Endothelial cell of umbilical vein (primary cell): ENCODE results near the gene SDHA. TPM values are rescaled to one million over a fixed set of nuclear protein-coding genes. Genes with fewer than 3 reads are reported as not detected.

Experiments
- BruUV-seq: library from RNA; stranded (reverse); fragments of 400-500 nt; replicated peaks from 2 replicates; lab custom pipeline; 2021; lab: Mats Ljungman, UMichigan
- CTCF ChIA-PET: fragments of 300-600, 350-600 bp; sonication (Branson Sonifier 250); formaldehyde crosslinking; loops from one replicate; lab custom pipeline; 2021; ENCODE audit warnings: antibody characterized with exemption, inconsistent platforms; lab: Charles Lee
- POLR2A ChIA-PET: fragments of 300-600, 350-600 bp; sonication (Branson Sonifier 250); formaldehyde crosslinking; loops from one replicate; lab custom pipeline; 2021; ENCODE audit warnings: antibody characterized with exemption, inconsistent platforms; lab: Charles Lee
- DNase-seq: peaks from one replicate; pipeline ENCODE4 v3.0.0-alpha.2; 2011; ENCODE audit warnings: low read depth, low spot score
- FAIRE-seq: peaks from 2 replicates; lab custom pipeline; 2011; peaks lifted over from hg19 to GRCh38; lab: Jason Lieb, UNC
- H2AFZ ChIP-seq: 2 replicates; pipeline ENCODE4 v1.6.0; 2012; ENCODE audit warnings: low read depth, low read length, control low read depth, inconsistent platforms
- H3K27ac ChIP-seq: 2 replicates; pipeline ENCODE4 v1.5.1; 2011; ENCODE audit warnings: low read depth, mild to moderate bottlenecking, control low read depth, low read length, moderate library complexity; ENCODE audit not compliant: insufficient read depth
- H3K27me3 ChIP-seq, 2 experiments: 2 replicates each; pipeline versions ENCODE4 v1.6.0 to v1.6.1; 2011; ENCODE audit warnings: low read length in 2 of 2, mixed read lengths in 1 of 2; ENCODE audit not compliant: control insufficient read depth in 2 of 2, insufficient read depth in 2 of 2
- H3K36me3 ChIP-seq, 2 experiments: 2 replicates in 1 of 2; 3 replicates in 1 of 2; pipeline ENCODE4 v1.5.1; 2011; ENCODE audit warnings: low read length in 2 of 2, mild to moderate bottlenecking in 1 of 2, moderate library complexity in 1 of 2; ENCODE audit not compliant: control insufficient read depth in 2 of 2, insufficient read depth in 2 of 2; ENCODE audit errors: extremely low read depth in 1 of 2
- H3K4me1 ChIP-seq: 3 replicates; pipeline ENCODE4 v1.5.1; 2011; ENCODE audit warnings: mild to moderate bottlenecking, low read length; ENCODE audit not compliant: control insufficient read depth, insufficient read depth; ENCODE audit errors: extremely low read depth
- H3K4me2 ChIP-seq: 2 replicates; pipeline ENCODE4 v1.6.1; 2011; ENCODE audit warnings: low read length, control low read depth, mixed read lengths; ENCODE audit not compliant: insufficient read depth
- H3K4me3 ChIP-seq, 3 experiments: fragments of 200-600 bp in 1 of 3; sonication (generic), shearing (Covaris generic) in 1 of 3; replicated peaks in 1 of 3; 2 replicates each; pipeline ENCODE4 v1.5.1; 2011 to 2016; ENCODE audit warnings: control low read depth in 3 of 3, low read length in 3 of 3, mild to moderate bottlenecking in 2 of 3, inconsistent platforms in 1 of 3, low read depth in 1 of 3, moderate library complexity in 1 of 3; ENCODE audit not compliant: insufficient read depth in 1 of 3
- H3K79me2 ChIP-seq: 2 replicates; pipeline ENCODE4 v1.6.0; 2012; ENCODE audit warnings: low read length, inconsistent platforms; ENCODE audit not compliant: control insufficient read depth, insufficient read depth
- H3K9ac ChIP-seq: replicated peaks from 2 replicates; pipeline ENCODE3; 2011; ENCODE audit warnings: low read length, control low read depth; ENCODE audit not compliant: insufficient read depth; ENCODE audit errors: extremely low read depth
- H3K9me1 ChIP-seq: replicated peaks from 3 replicates; pipeline ENCODE4 v1.6.0; 2011; ENCODE audit warnings: mild to moderate bottlenecking, low read length; ENCODE audit not compliant: control insufficient read depth, insufficient read depth; ENCODE audit errors: extremely low read depth
- H3K9me3 ChIP-seq: replicated peaks from 2 replicates; pipeline ENCODE4 v1.5.1; 2012; ENCODE audit warnings: low read length, inconsistent platforms; ENCODE audit not compliant: control insufficient read depth, insufficient read depth
- H4K20me1 ChIP-seq: replicated peaks from 2 replicates; pipeline ENCODE3; 2011; ENCODE audit warnings: mild to moderate bottlenecking, low read length; ENCODE audit not compliant: control insufficient read depth, insufficient read depth; ENCODE audit errors: extremely low read depth
- EZH2 ChIP-seq: IDR thresholded peaks from 2 replicates; pipeline ENCODE4 v1.6.1; 2012; ENCODE audit warnings: borderline replicate concordance, low read depth, mild to moderate bottlenecking, moderate library complexity, low read length, inconsistent platforms; ENCODE audit not compliant: severe bottlenecking
- GATA2 ChIP-seq: IDR thresholded peaks from 2 replicates; pipeline ENCODE4 v1.7.0; 2011; ENCODE audit warnings: low read depth, mild to moderate bottlenecking, moderate library complexity, mixed read lengths, low read length; ENCODE audit not compliant: insufficient read length, insufficient read depth
- JUN ChIP-seq: IDR thresholded peaks from 2 replicates; pipeline ENCODE4 v1.6.1; 2011; ENCODE audit warnings: borderline replicate concordance, low read depth; ENCODE audit not compliant: insufficient read length, insufficient read depth
- MAX ChIP-seq: IDR thresholded peaks from 2 replicates; pipeline ENCODE4 v1.6.1; 2011; ENCODE audit not compliant: insufficient read depth, insufficient read length
- POLR2A ChIP-seq: IDR thresholded peaks from 2 replicates; pipeline ENCODE4 v1.6.1; 2012; ENCODE audit warnings: low read depth, mild to moderate bottlenecking, control low read depth, low read length
- POLR2AphosphoS5 ChIP-seq: IDR thresholded peaks from 2 replicates; pipeline ENCODE4 v1.6.1; 2012; ENCODE audit warnings: low read depth, mild to moderate bottlenecking, control low read depth, low read length, moderate library complexity; ENCODE audit not compliant: insufficient read depth
- dilution Hi-C: fragments of 300-500 bp; cut with MboI; formaldehyde crosslinking; loops from one replicate; pipeline ENCODE4 v1.15.0; 2019; ENCODE audit warnings: low sequenced_read_pairs; ENCODE audit not compliant: extremely low pct_ligation_motif_present
- intact Hi-C: fragments of 100-400 bp; cut with micrococcal nuclease; formaldehyde crosslinking; loops from one replicate; pipeline ENCODE4 v1.10.0; 2022
- polyA plus RNA-seq, 4 experiments: library from polyadenylated mRNA; depleted of rRNA in 3 of 4; stranded (reverse) in 3 of 4; unstranded in 1 of 4; fragments of >200 nt; gene quantifications; 2 replicates each; pipeline versions ENCODE4 v1.2.1 to v1.2.3, GENCODE V29; 2011 to 2012; ENCODE audit warnings: missing spikeins in 1 of 4
- total RNA-seq: library from RNA; stranded (reverse); gene quantifications from 2 replicates; pipeline ENCODE4 v1.2.3, GENCODE V29; 2021
- TF ChIP-seq, protein P1 (sequence below), 2 donors: IDR thresholded peaks; 1 replicate in 1 of 2; 2 replicates in 1 of 2; pipeline ENCODE4 v1.5.1; 2011; ENCODE audit warnings: low read length in 2 of 2, mild to moderate bottlenecking in 2 of 2, moderate library complexity in 2 of 2, control low read depth in 1 of 2, inconsistent platforms in 1 of 2, low read depth in 1 of 2; ENCODE audit not compliant: insufficient read depth in 1 of 2; ENCODE audit errors: extremely low read depth in 1 of 2

Gene SDHA
- total and polyA plus RNA-seq, 2 donors (not counting 3 experiments of a cell fraction or from before 2014, with no cell fraction given): 121 to 153 TPM

DNA sequence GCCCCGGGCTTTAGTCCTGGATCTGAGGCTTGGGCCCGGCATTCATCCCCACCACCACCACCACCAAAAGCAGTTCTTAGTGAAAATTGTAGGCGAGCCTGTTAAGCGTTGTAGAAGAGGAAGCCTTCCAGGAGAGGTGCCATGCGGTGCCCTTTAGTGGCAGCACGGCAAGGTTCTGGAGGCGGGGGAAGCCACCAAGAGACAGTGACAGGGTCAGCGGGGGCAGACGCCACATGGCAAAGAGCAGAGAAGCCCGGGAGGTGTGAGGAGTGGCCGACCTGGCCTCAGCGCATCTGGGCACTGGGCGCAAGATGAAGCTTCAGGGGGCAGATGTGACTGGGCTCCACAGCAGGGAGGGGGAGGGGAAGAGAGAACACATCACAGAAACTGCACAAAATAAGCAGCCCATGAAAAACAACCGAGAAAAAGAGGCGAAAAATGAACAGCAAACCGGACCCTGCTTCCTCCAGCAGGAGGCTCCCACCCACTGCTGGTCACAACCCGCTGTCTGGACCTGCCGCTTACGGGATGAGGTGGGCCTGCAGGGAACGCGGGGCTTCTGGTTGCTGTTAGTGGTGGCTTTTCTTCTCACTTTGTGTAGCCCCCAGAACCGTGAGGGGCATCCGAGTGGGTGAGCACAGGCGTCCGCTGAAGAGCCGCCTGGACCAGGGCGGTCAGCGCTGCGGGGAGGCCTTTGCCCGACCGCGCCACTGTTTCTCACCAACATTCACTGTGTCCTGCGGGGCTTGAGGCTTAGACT, 22.5 kb upstream of the SDHA start:
- Histone ChIP-seq H2AFZ (no peak overlapping the region), H3K4me3 (no peak overlapping the region), H3K4me2 (no peak overlapping the region), H3K9me1 (no peaks in the 10 kb centered on the region), H3K79me2 (no peaks in the 10 kb centered on the region), H3K36me3 (no peaks in the 10 kb centered on the region), H3K9me3 (no peaks in the 10 kb centered on the region), H4K20me1 (no peaks in the 10 kb centered on the region), H3K4me1 (no peaks in the 10 kb centered on the region), H3K9ac (no peak overlapping the region), H3K27me3 (peaks cover 3 to 6% of the 10 kb centered on the region in 2 experiments), H3K27ac (no peak overlapping the region)
- TF ChIP-seq POLR2A (no peak), JUN (no peak), GATA2 (no peak), EZH2 (no peak), MAX (no peak), POLR2AphosphoS5 (no peak)
- TF ChIP-seq, protein P1, sequence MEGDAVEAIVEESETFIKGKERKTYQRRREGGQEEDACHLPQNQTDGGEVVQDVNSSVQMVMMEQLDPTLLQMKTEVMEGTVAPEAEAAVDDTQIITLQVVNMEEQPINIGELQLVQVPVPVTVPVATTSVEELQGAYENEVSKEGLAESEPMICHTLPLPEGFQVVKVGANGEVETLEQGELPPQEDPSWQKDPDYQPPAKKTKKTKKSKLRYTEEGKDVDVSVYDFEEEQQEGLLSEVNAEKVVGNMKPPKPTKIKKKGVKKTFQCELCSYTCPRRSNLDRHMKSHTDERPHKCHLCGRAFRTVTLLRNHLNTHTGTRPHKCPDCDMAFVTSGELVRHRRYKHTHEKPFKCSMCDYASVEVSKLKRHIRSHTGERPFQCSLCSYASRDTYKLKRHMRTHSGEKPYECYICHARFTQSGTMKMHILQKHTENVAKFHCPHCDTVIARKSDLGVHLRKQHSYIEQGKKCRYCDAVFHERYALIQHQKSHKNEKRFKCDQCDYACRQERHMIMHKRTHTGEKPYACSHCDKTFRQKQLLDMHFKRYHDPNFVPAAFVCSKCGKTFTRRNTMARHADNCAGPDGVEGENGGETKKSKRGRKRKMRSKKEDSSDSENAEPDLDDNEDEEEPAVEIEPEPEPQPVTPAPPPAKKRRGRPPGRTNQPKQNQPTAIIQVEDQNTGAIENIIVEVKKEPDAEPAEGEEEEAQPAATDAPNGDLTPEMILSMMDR (IDR thresholded peaks at IDR 0.05; ENCODE audit: extremely low read depth in 1 of 2, insufficient read depth in 1 of 2, low read depth in 1 of 2, low read length in 2 of 2): no peak
- dilution Hi-C loops: no loop called here
- BruUV-seq: no TSS peak
- no peak for FAIRE-seq
- intact Hi-C loops: no loop called here
- POLR2A ChIA-PET: no interaction called here
- CTCF ChIA-PET: no interaction called here
- no peak for DNase-seq
